ENCODE results near the gene TNK2.

GRCh38 chr3:195872800-195873199 lies 35.6 kb downstream of the TNK2 start:
- TF ChIP-seq, protein P1, sequence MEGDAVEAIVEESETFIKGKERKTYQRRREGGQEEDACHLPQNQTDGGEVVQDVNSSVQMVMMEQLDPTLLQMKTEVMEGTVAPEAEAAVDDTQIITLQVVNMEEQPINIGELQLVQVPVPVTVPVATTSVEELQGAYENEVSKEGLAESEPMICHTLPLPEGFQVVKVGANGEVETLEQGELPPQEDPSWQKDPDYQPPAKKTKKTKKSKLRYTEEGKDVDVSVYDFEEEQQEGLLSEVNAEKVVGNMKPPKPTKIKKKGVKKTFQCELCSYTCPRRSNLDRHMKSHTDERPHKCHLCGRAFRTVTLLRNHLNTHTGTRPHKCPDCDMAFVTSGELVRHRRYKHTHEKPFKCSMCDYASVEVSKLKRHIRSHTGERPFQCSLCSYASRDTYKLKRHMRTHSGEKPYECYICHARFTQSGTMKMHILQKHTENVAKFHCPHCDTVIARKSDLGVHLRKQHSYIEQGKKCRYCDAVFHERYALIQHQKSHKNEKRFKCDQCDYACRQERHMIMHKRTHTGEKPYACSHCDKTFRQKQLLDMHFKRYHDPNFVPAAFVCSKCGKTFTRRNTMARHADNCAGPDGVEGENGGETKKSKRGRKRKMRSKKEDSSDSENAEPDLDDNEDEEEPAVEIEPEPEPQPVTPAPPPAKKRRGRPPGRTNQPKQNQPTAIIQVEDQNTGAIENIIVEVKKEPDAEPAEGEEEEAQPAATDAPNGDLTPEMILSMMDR (IDR thresholded peaks at IDR 0.05; ENCODE audit: low read length) = no peak
- no peak for TF ChIP-seq EZH2 (IDR thresholded peaks at IDR 0.05; ENCODE audit: borderline replicate concordance, low read length)
